ENCODE results near the gene PCDH15. TPM values are rescaled to one million over a fixed set of nuclear protein-coding genes. Genes with fewer than 3 reads are reported as not detected.

The PCDH15 gene
- total and polyA plus RNA-seq, 2 experiments from 2014 or later = 0.29 to 0.66 TPM

DNA sequence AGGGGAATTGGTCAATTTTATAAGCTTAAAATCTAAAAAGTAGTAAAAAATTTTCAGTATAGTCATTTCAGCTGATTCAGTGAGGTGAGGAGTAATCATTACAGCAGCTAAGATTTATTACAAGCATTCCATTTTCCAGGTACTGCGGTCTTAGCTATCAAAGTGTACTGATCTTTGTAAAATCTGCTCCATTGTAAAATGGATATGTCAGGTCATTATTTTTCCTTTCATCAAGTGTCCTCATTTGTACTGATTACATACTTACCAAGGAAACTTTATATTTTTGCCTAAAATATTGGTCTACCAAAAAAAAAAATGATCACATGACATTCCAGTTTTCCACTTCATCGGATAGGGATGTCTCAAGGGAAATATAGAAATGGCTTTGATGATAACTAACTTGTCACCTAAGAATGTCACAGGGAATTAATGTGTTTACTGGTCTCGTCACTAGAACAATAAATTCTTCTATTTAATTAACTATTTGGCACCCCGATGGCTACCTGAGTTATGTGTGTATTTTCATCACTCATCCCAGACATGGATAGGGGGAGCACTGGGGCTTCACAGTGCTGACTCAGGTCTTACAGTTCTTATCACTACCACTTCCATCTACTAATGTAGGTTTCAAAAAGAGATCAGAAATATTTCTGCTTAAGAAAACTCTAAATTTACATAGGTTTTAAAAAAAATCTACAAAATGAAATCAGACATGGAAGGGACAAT is 948.4 kb downstream of the PCDH15 start (continued):
- TF ChIP-seq, protein P1, sequence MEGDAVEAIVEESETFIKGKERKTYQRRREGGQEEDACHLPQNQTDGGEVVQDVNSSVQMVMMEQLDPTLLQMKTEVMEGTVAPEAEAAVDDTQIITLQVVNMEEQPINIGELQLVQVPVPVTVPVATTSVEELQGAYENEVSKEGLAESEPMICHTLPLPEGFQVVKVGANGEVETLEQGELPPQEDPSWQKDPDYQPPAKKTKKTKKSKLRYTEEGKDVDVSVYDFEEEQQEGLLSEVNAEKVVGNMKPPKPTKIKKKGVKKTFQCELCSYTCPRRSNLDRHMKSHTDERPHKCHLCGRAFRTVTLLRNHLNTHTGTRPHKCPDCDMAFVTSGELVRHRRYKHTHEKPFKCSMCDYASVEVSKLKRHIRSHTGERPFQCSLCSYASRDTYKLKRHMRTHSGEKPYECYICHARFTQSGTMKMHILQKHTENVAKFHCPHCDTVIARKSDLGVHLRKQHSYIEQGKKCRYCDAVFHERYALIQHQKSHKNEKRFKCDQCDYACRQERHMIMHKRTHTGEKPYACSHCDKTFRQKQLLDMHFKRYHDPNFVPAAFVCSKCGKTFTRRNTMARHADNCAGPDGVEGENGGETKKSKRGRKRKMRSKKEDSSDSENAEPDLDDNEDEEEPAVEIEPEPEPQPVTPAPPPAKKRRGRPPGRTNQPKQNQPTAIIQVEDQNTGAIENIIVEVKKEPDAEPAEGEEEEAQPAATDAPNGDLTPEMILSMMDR (conservative IDR thresholded peaks at IDR 0.05; ENCODE audit: low read depth in 2 of 2) = no peak

DNA sequence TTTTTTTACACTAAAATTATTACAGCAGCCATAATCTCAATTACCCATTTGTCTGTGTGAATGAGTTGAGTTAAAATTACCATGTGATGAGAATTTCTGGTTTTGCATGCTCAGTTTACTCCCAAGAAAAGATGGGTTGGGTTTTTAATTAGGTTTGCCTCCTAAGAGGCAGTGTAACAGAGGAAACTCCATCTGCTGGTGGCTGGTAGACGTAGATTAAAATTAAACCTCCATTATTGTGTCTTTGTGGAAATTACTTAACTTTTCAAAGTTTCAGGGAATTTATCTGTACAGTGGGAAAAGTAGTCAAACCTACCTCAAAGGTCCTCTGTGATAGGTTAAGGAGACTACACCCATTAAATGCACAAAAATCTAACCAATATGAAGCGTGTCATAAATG is 954.2 kb downstream of the PCDH15 start:
- ATAC-seq (no peak), DNase-seq (ENCODE audit: low spot score) (peak; percentile 35)
- Histone ChIP-seq H3K27ac (ENCODE audit: low read depth) (no peak overlapping the region), H3K27me3 (ENCODE audit: insufficient read depth) (no peaks in the 10 kb centered on the region), H2AFZ (peak overlapping the region; percentile 23; the same call in 1 of the 2 replicates), H3K4me1 (ENCODE audit: insufficient read depth) (no peaks in the 10 kb centered on the region), H3K4me3 (no peak overlapping the region), H3K36me3 (ENCODE audit: insufficient read depth) (no peaks in the 10 kb centered on the region), H3F3A (replicated peaks; ENCODE audit: low read depth) (no peaks in the 10 kb centered on the region), H3K9me2 (ENCODE audit: insufficient read depth) (no peaks in the 10 kb centered on the region), H3K4me2 (no peak overlapping the region), H3K79me2 (replicated peaks; ENCODE audit: insufficient read depth) (no peaks in the 10 kb centered on the region), H4K20me1 (replicated peaks; ENCODE audit: insufficient read depth) (no peaks in the 10 kb centered on the region)
- H3K4me3 Mint-ChIP-seq = no peak overlapping the region
- peaks cover 4% of the 10 kb centered on the region; the same call in 2 of the 3 replicates for H3K4me1 Mint-ChIP-seq
- no peaks in the 10 kb centered on the region for H3K27me3 Mint-ChIP-seq (ENCODE audit: insufficient read depth, low read depth, poor library complexity)
- TF ChIP-seq JUNB (IDR thresholded peaks at IDR 0.05; ENCODE audit: unreplicated experiment) = no peak
- TF ChIP-seq, protein P1 (conservative IDR thresholded peaks at IDR 0.05; ENCODE audit: low read depth in 2 of 2) = peak; percentile 48 to 54
- H3K36me3 Mint-ChIP-seq (ENCODE audit: low read depth) = no peaks in the 10 kb centered on the region
- no peak overlapping the region for H3K27ac Mint-ChIP-seq
- H3K9me3 Mint-ChIP-seq = no peaks in the 10 kb centered on the region

DNA sequence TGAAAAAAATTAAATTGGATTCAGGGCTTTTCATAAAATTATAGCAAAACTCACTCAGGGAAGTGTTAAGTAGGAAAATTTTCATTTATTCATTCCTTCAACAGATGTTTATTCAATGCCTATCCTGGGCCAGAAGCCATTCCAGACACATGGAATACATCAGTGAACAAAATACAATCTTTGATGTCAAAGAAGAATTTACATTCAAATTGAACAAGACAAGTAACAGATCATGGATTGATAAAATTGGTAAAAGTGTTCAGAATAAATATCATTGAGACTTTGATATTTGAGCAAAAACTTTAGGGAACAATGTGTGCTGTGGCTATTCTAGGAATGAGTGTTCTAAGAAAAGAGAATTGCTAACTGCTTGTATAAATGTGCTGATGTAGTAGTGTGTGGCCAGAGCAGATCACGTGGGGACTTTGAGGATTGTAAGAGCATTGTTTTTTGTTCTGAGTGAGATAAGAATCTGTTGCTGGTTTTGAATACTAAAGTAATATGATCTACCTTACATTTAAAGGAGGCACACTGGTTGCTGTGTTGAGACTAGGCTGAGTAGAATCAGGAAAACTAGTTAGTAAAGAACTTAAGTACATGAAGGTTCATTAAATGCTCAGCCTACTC is 957.2 kb downstream of the PCDH15 start:
- Histone ChIP-seq H3K27ac (ENCODE audit: low read depth) (no peak overlapping the region), H3K9me2 (ENCODE audit: insufficient read depth) (no peaks in the 10 kb centered on the region), H3K79me2 (replicated peaks; ENCODE audit: insufficient read depth) (no peaks in the 10 kb centered on the region), H3K27me3 (ENCODE audit: insufficient read depth) (no peaks in the 10 kb centered on the region), H3K36me3 (ENCODE audit: insufficient read depth) (no peaks in the 10 kb centered on the region), H3K4me2 (no peak overlapping the region), H4K20me1 (replicated peaks; ENCODE audit: insufficient read depth) (no peaks in the 10 kb centered on the region), H3K4me3 (no peak overlapping the region), H2AFZ (peak overlapping the region; percentile 49; the same call in 1 of the 2 replicates), H3K4me1 (ENCODE audit: insufficient read depth) (no peaks in the 10 kb centered on the region), H3F3A (replicated peaks; ENCODE audit: low read depth) (no peaks in the 10 kb centered on the region)
- no peak overlapping the region for H3K4me3 Mint-ChIP-seq
- H3K27ac Mint-ChIP-seq = peak overlapping the region; percentile 0; the same call in 1 of the 2 replicates
- DNase-seq (ENCODE audit: low spot score) (no peak), ATAC-seq (no peak)
- H3K4me1 Mint-ChIP-seq = peaks cover 4% of the 10 kb centered on the region; the same call in 2 of the 3 replicates
- H3K36me3 Mint-ChIP-seq (ENCODE audit: low read depth) = no peaks in the 10 kb centered on the region
- no peaks in the 10 kb centered on the region for H3K27me3 Mint-ChIP-seq (ENCODE audit: insufficient read depth, low read depth, poor library complexity)
- H3K9me3 Mint-ChIP-seq = no peaks in the 10 kb centered on the region
- TF ChIP-seq CREB1 (CRISPR knock-in tag; IDR thresholded peaks at IDR 0.05; ENCODE audit: low read depth) (no peak), NANOG (IDR thresholded peaks at IDR 0.05; ENCODE audit: borderline replicate concordance) (no peak), EZH2 (IDR thresholded peaks at IDR 0.05; ENCODE audit: low read depth, unreplicated experiment) (no peak), POLR2AphosphoS5 (IDR thresholded peaks at IDR 0.05; ENCODE audit: low read depth) (no peak), EZH2phosphoT487 (IDR thresholded peaks at IDR 0.05; ENCODE audit: unreplicated experiment) (no peak), ZNF331 (CRISPR knock-in tag; IDR thresholded peaks at IDR 0.05; ENCODE audit: low read depth) (no peak)
- TF ChIP-seq, protein P2, sequence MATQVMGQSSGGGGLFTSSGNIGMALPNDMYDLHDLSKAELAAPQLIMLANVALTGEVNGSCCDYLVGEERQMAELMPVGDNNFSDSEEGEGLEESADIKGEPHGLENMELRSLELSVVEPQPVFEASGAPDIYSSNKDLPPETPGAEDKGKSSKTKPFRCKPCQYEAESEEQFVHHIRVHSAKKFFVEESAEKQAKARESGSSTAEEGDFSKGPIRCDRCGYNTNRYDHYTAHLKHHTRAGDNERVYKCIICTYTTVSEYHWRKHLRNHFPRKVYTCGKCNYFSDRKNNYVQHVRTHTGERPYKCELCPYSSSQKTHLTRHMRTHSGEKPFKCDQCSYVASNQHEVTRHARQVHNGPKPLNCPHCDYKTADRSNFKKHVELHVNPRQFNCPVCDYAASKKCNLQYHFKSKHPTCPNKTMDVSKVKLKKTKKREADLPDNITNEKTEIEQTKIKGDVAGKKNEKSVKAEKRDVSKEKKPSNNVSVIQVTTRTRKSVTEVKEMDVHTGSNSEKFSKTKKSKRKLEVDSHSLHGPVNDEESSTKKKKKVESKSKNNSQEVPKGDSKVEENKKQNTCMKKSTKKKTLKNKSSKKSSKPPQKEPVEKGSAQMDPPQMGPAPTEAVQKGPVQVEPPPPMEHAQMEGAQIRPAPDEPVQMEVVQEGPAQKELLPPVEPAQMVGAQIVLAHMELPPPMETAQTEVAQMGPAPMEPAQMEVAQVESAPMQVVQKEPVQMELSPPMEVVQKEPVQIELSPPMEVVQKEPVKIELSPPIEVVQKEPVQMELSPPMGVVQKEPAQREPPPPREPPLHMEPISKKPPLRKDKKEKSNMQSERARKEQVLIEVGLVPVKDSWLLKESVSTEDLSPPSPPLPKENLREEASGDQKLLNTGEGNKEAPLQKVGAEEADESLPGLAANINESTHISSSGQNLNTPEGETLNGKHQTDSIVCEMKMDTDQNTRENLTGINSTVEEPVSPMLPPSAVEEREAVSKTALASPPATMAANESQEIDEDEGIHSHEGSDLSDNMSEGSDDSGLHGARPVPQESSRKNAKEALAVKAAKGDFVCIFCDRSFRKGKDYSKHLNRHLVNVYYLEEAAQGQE (IDR thresholded peaks at IDR 0.05; ENCODE audit: unreplicated experiment) = no peak
- TF ChIP-seq, protein P1 (conservative IDR thresholded peaks at IDR 0.05; ENCODE audit: low read depth in 2 of 2) = no peak
